Loucy (cell line): ENCODE data around the gene CEL.

Source experiments
- EZH2phosphoT487 ChIP-seq: fragments of 200-600 bp; IDR thresholded peaks from 2 replicates; pipeline ENCODE4 v1.6.1; 2018; ENCODE audit warnings: antibody characterized with exemption, mild to moderate bottlenecking, moderate library complexity, borderline replicate concordance
- TF ChIP-seq, protein P1 (sequence below): fragments of 200-600 bp; sonication (generic); conservative IDR thresholded peaks from 2 replicates; pipeline ENCODE4 v1.5.1; 2014; ENCODE audit warnings: mild to moderate bottlenecking, antibody characterized with exemption, low read length

DNA sequence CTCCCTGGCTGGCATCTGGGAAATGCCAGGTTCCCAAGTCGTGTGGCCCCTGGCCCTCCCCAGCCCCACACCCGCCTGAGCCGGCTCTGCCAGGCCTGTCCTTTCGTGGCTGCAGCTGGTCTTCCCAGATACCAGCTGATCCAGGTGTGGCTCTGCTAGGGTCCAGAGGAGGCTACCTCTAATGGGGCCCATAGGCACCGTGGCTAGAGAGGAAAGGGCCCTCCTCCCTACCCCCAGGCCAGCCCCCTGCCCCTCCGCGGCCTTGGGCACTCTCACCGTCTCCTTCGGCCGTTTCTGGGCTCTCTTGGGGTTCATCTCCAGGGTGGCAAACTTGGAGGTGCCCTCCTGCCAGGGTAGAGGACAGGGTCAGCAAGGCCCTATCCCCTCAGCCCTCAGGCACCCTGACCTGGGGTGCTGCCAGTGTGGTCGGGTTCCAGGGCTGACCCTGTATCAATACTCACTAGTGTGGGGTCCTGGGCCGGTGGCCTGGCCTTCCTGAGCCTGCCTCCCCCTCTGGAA, 42.3 kb downstream of the CEL start:
- TF ChIP-seq, protein P1, sequence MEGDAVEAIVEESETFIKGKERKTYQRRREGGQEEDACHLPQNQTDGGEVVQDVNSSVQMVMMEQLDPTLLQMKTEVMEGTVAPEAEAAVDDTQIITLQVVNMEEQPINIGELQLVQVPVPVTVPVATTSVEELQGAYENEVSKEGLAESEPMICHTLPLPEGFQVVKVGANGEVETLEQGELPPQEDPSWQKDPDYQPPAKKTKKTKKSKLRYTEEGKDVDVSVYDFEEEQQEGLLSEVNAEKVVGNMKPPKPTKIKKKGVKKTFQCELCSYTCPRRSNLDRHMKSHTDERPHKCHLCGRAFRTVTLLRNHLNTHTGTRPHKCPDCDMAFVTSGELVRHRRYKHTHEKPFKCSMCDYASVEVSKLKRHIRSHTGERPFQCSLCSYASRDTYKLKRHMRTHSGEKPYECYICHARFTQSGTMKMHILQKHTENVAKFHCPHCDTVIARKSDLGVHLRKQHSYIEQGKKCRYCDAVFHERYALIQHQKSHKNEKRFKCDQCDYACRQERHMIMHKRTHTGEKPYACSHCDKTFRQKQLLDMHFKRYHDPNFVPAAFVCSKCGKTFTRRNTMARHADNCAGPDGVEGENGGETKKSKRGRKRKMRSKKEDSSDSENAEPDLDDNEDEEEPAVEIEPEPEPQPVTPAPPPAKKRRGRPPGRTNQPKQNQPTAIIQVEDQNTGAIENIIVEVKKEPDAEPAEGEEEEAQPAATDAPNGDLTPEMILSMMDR, result no peak
- TF ChIP-seq EZH2phosphoT487, result no peak
